ENCODE results near the gene SCN2A. TPM values are rescaled to one million over a fixed set of nuclear protein-coding genes. Genes with fewer than 3 reads are reported as not detected.
A peak's percentile ranks its signal among the peaks of the same experiment; 100 is the strongest.

SCN2A gene
- total RNA-seq, 1 experiment from 2014 or later, result 0.12 TPM

DNA sequence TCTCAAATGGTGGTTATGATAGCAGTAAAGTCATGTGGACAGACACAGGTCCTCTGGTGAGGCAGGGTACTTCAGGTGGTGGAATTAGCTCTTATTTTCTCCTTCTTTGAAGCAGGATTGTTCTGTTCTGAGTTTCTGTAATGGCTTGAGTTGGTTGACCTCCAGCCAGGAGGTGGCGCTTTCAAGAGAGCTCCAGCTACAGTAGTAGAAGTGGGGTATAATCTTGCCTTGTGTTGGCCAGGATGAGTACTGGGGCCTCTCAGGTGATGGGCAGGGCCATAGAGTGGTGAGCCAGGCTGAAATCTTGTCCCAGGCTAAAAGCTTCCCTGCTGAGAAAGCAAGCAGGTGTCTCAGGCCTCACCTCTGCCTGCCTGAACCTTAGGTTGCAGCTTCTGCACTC is 177.8 kb downstream of the SCN2A start:
- no peak for DNase-seq (ENCODE audit: low read depth)

DNA sequence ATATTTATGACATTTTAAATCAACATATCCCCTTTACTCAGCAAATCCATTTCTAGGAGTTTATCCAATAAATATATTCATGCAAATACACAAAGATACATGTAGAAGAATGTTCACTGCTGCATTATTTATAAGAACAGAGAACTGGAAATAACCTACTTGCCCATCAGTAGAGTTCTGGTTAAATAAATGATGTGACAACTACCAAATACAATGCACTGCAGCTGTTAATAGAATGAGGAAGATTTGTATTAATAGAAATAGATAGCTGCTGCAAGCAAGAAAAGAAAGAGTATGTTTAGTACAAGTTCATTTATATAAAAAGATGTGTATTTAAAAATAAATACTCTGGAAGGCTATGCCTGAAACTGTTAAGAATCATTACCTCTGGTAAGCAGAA is 181.0 kb downstream of the SCN2A start:
- DNase-seq (ENCODE audit: low read depth), result no peak

DNA sequence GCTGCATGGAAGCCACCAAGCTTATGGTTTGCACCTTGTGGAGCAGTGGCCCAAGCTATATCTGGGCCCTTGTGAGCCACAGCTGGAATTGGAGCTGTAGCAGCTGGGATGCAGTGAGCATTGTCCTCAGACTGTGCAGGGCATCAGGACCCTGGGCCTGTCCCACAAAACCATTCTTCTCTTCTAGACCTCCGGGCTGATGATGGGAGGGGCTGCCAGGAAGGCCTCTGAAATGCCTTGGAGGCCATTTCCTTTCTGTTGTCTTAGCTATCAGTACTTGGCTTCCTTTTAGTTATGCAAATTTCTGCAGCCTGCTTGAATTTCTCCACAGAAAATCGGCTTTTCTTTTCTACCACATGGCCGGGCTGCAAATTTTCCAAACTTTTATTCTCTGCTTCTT is 183.9 kb downstream of the SCN2A start:
- no peak for DNase-seq (ENCODE audit: low read depth)

DNA sequence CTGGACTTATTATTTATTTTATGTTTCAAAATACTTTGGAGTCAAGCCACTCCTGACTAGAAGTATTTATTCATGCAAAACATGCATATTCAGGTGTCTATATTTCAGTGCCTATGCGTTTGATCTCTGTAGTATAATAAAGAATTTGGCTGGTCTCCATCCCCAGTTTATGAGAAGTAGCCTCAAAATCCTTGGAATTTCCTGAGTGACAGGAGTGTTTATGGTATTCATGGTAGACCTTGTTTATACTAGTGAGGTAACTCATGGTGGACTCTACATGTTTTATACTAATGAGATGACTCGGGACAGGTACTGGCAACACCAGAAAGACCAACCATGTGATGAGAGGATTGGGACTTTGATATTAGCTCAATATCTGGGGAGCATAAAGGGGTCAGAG is 186.3 kb downstream of the SCN2A start:
- peak; percentile 8 for DNase-seq (ENCODE audit: low read depth)

DNA sequence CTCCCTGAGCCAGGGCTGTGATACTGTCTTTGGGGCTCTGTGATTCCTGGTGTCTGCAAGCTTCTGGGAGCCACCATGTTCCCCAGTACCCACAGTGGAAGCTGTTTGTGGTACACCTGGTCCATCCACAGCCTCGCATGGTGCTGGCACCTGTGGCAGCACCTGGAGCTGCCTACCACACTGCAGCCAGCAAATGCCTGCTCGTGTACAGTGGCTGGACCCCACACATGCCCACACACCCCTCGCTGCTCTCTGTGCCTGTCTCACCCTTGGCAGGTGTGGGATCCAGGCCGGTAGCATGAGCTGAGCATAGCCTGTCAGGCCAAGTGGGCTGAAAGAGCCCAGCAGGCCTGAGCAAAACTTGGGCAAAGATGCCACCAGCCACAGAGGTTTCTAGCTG is 188.5 kb downstream of the SCN2A start:
- DNase-seq (ENCODE audit: low read depth), result no peak

DNA sequence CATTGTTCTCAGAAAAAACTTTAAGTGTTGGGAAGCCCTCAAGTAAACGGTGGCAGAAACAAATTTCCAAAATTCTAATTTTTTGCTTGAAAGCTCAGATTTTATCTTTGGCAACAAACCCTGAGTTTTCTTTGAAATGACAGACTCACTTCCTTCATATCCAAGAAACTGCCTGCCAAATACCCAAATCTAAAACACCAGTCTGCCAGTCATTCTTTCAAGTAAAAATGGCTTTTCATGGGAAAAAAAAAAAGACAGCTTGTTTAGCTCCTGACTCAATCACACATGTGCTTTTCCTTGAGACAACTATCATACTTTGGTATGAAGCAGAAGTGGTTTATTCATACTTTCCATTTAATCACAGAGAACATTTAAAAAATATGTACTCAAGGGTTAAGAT is 189.7 kb downstream of the SCN2A start:
- peak; percentile 3 for DNase-seq (ENCODE audit: low read depth)

DNA sequence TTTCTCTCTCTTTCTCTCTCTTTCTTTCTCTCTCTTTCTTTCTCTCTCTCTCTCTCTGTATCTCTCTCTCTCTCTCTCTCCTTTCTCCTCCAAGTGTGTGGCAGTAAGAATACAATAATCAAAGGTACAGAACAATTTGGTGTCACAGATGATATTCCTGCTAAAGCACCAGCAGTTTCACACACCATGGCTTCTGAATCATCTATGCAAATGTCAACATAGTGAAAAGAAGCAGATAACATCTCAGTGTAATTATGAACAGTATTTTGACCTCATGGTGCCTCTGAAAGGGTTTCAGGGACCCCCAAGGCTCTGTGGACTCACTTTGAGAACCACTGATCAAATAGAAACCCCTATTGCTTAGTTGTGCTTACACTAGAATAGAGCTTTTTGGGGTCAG is 191.8 kb downstream of the SCN2A start:
- no peak for DNase-seq (ENCODE audit: low read depth)

DNA sequence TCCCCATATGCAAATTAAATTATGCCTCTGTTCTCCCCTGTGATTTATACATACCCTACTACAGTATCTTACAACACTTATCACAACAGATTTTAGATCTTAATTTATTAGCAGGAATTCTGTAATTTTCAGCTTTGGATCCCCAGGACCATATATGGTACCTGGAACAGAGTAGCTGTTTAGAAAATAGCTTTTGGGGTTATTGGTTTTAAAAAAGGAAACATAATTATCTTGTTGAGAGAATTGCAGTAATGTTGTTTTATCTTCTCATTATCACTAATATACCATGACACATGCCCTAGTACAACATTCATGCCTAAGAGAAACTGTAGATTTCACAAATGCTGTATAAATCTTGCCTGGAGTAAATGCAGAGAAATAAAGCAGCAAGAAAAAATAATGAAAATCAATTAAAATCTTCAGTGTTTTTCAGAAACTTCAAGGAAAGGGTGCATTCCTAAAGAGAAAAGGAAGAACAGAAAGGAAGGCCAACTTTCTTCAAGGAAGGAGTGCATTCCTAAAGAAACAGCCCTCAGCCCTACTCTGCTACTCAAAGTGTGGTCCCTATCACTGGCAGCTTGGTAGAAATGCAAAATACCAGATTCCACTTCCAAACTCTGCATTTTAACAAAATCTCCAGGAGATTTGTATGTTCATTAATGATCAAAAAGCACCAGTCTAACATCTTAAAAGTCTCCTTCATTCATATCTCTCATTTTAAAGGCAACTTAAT is 193.2 kb downstream of the SCN2A start:
- DNase-seq (ENCODE audit: low read depth), result no peak

DNA sequence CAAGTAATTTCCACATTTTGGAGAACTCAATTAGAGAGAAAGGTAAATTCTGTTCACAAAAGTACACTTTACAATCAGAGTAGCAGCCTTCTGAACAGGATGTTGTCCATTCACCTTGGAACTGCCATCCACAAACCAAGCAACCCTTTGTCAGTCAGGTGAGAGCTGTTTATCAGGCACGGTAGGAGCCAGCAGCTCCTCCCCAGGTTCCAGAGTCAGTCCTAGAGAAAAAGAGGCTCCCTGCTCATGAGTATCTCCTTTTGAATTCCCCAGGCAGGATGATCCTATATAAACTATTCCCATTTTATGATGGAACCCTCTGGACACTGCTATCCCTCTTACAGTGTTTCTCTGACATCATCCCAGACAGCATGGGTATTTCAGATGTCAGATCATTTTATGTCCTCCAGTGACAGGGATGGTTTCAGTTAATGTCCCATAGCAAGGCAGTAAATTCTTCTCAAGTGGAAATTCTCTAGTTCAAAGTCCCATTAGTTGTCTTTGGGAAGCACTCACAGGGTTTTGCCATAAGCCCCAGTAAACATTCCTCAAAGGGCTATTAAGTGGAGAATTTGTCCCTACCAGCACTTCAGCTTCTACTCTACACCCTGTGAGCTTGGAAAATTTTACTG is 195.8 kb downstream of the SCN2A start:
- no peak for DNase-seq (ENCODE audit: low read depth)

DNA sequence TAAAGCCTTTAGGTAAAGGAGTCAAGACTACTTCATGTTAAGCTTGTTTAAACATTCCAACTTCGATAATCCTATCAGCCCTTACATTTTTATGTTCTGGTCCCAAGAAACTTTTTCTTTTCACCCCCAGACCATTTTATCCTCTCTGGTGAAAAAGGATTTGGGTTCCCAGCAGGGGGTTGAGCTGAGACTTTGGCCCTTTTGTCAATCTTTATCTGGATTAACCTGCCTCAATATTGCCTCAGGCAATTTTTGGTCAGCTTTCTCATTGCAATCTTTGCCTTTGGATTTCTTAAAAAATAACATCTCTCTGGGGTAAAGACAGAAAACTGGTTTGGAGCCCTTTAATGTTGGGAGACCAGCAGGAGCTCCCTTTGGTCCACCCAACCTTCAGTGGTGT is 196.4 kb downstream of the SCN2A start:
- DNase-seq (ENCODE audit: low read depth), result no peak

DNA sequence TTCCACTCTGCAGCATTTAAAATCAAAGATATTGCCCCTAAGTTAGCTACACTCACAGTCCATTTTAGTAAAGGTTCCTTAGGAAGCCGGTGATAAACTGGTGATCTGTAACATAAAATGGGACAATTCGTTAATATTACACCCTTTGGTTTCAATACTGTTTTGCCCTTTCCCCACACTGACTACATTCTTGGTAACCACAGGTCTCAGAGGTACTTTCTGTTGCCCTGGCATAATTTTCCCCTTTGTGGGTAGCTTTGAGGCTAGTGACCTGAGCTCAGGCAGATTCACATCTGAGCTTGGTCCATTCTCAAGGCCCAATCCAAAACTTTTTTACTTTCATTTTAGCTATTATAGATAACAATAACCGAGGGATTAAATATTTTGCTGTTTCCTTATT is 197.3 kb downstream of the SCN2A start:
- DNase-seq (ENCODE audit: low read depth), result no peak

DNA sequence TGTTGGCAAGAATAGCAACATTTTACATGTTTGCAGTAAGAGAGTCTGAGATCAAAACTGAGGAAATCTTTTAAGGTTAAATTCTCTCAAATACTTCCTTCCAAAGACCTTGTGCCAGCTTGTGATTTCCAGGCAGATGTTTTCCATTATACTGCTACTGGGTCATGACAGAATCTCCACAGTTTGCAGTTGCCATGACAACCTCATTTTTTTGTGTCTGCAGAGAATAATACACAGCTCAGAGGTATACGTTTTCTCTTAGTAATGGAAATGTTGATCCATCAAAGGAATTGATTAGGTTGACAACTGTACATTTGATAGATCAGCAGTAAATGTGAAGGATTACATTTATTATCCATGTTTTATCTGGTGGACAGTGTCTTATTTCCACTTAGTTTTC is 201.2 kb downstream of the SCN2A start:
- DNase-seq (ENCODE audit: low read depth), result peak; percentile 31

Other genes starting within 250 kb of the SCN2A start
- gene SCN3A, start 35.4 kb upstream of the SCN2A start, total RNA-seq (2014; rRNA removed; shearing (Covaris generic)), result 0.39 and 0.67 TPM in 2 replicates
- 0.27 and 0.32 TPM in 2 replicates for gene CSRNP3, start 230.3 kb downstream of the SCN2A start, total RNA-seq (2014; rRNA removed; shearing (Covaris generic))

All from M059J (cell line).